ENCODE results near the gene BNIP2.
A peak's percentile ranks its signal among the peaks of the same experiment; 100 is the strongest.
"Not testable (repeated sequence)": the region's sequence is repeated elsewhere in the genome, so short reads cannot be mapped to it uniquely, and the experiment has no call there.

The BNIP2 gene

GRCh38 chr15:59688423-59688781, 718 bp downstream of the BNIP2 start:
- peak; percentile 25 for DNase-seq (ENCODE audit: low spot score)

DNA sequence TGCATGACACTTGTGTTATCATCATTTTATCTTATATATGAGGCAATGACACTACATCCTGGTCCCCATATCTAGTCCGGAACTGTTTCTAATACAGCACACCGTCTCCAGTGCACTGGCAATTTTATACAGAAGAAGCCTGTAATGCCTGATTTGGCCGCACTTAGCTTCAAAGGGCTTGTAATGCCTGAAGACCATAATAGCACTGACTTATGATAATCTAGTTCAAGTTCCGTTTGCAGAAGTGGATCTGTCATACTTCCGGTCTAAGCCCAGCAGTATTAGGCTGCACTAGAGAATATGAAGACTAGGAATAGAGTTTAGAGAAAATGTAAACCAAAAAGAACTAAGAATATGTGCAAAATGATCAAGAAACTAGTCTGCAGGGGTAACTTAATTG, 1.3 kb downstream of the BNIP2 start:
- DNase-seq (ENCODE audit: low spot score): peak; percentile 50

DNA sequence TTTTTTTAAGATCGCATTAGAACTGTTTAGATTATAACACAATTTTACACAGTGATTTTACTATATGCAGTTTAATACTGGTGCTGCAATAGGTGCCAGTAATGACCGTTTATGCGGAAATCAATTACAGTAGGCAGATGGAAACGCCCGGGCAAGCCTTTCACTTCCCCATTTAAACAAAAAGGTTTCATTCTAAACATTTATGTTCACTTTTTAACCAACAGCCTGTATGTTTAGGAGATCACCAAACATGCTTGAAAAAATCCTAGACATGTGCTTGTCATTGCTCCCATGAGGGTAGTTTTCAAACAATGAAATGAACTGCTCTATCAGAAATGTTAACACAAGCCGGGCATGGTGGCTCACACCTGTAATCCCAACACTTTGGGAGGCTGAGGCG, 2.7 kb downstream of the BNIP2 start:
- no peak for DNase-seq (ENCODE audit: low spot score)

GRCh38 chr15:59685737-59686297, 3.3 kb downstream of the BNIP2 start:
- peak; percentile 28 for DNase-seq (ENCODE audit: low spot score)

- no peak for DNase-seq (ENCODE audit: low spot score)
These were observed 8.2 kb downstream of the BNIP2 start for GRCh38 chr15:59680870-59681269.

DNA sequence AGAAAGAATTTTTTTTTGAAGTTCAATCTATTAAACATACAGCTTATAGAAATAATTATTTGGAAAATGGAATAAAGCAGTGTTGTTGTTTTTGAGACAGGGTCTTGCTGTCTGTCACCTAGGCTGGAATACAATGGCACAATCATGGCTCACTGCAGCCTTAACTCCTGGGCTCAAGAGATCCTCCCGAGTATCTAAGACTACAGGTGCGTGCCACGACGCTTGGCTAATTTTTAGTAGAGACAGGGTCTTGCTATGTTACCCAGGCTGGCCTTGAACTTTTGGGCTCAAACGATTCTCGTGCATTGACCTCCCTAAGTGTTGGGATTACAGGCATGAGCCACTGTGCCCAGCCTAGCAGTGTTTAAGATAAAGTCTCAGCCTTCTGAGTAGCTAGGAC, 8.8 kb downstream of the BNIP2 start:
- DNase-seq (ENCODE audit: low spot score): no peak

DNA sequence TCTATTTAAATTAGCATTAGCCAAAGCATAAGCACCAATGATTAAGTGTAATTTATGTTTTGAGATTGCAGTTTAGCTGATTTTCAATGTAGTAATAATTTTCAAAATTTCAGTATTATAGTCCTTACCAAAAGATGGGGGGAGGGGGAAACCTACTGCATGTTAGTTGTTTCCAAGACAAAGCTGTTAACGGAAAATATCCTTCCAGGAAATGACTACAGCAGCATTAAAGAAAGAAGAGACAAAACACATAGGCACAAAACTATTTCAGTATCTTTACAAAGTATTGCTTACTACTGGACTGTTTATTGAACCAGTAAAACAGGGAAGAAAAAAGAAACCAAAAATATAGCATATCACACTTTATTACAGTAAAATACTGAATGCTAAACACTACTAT, 10.5 kb downstream of the BNIP2 start:
- DNase-seq (ENCODE audit: low spot score): no peak

- DNase-seq (ENCODE audit: low spot score): no peak
These were observed 10.9 kb downstream of the BNIP2 start for GRCh38 chr15:59678172-59678571.

- DNase-seq (ENCODE audit: low spot score): no peak
These were observed 12.6 kb downstream of the BNIP2 start for GRCh38 chr15:59676565-59676964.

- no peak for DNase-seq (ENCODE audit: low spot score)
These were observed 14.7 kb downstream of the BNIP2 start for GRCh38 chr15:59674361-59674877.

- DNase-seq (ENCODE audit: low spot score): no peak
These were observed 20.6 kb downstream of the BNIP2 start for GRCh38 chr15:59668556-59668955.

DNA sequence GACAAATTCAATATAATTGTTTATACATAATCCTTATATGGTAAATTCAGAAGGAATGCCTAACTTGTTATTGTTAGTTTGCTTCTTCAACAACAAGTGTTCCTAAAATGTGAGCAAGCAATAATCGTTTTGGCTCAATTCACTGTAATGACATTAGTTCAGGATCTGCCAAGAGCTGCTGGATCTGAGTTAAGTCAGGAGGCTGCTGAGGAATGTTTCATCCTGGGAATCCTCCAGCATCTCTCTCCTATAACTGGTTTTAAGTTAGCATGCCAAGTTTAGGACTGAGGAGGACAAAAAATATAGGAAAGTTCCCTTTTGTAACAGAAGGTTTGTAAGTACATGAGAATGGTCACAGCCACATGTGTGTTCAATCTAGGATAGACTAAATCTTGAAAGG, 26.9 kb downstream of the BNIP2 start:
- DNase-seq (ENCODE audit: low spot score): no peak

GRCh38 chr15:59659366-59659765, 29.8 kb downstream of the BNIP2 start:
- DNase-seq (ENCODE audit: low spot score): no peak

DNA sequence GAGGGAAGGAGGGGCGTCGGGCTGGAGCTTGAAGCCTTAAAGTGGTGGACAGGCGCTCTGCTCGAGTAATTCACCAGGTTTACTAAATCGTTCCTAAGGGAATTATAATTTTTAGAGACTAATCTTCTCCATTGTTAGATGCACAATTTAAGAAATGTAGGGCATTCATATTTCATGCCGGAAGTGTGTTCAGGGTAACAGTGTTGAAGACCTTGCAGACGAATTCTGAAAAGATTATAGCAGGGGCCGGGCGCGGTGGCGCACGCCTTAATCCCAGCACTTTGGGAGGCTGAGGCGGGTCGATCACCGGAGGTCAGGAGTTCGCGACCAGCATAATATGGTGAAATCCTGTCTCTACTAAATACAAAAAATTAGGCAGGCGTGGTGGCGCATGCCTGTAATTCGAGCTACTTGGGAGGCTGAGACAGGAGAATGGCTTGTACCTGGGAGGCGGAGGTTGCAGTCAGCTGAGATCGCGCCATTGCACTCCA, 31.4 kb downstream of the BNIP2 start:
- no peak for DNase-seq (ENCODE audit: low spot score)

DNA sequence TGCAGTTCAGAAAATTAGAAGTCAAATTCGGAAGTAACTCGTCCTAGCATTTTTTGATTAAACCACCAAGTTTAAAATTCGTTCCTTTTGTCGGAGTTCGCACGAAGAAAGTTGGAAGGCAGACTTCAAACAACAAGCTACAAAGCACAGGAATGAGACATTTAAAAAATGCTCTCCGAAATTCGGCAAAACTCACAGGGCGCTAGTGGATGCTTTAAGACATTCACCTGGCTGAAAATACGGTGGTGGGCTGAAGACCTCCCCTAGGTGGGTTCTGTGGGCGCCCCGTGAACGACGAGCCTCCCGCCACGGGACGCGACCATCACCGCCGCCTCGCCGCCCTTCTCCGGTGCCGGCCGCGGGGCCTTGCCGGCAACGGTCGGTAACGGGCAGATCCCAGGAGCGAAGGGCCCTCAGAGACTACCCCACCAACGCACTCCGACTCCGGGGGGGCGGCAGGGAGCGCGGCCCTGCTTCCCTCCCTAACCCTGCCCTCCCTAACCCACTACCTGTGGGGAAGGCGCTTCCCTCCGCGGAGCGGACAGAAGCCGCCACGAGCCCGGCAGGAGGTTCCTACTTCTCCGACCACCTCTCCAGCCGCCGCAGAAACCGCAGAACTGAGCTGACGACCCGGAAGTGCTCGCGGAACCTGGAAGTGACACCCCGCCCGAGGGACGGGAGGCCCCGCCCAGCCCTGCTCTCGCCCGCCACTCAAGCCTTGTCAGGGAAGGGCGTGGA, 32.1 kb downstream of the BNIP2 start, which contains the start of gene GTF2A2:
Gene GTF2A2, minus strand, starts transcription at position 619 of the 738 bp plus-strand sequence. CDS start 5,238 bp downstream, outside the sequence.
- DNase-seq (ENCODE audit: low spot score): peak; percentile 88

GRCh38 chr15:59654046-59654445, 35.1 kb downstream of the BNIP2 start:
- no peak for DNase-seq (ENCODE audit: low spot score)

DNA sequence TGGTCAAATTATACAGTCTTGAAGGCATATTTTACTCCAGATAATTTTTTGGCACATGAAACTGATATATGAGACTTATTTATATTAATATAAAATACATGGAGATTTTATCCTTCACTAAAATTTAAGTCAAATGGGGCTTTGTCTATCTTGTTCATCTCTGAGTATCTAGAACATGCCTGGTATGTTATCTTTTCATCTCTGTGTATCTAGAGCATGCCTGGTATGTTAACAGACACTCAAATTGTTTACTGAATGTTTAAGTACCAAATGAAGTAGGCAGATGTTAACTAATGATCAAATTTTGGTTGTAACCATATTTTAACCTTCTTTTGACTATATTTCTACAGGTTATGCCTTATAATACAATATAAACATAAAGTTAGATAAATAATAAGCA, 39.5 kb downstream of the BNIP2 start:
- DNase-seq (ENCODE audit: low spot score): no peak

DNA sequence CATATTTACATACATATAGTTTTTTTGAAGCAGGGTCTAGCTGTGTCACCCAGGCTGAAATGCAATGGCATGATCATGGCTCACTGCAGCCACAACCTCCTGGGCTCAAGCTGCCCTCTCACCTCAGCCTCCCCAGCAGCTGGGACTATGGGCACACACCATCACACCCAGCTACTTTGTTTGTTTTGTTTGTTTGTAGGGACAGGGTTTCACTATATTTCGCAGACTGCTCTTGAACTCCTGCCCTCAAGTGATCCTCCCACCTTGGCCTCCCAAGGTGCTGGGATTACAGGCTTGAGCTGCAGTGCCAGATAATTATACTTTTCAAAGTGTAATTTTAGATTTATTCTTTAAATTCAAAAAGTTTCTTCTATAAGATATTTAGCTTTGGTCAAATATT, 42.0 kb downstream of the BNIP2 start:
- DNase-seq (ENCODE audit: low spot score): no peak

DNA sequence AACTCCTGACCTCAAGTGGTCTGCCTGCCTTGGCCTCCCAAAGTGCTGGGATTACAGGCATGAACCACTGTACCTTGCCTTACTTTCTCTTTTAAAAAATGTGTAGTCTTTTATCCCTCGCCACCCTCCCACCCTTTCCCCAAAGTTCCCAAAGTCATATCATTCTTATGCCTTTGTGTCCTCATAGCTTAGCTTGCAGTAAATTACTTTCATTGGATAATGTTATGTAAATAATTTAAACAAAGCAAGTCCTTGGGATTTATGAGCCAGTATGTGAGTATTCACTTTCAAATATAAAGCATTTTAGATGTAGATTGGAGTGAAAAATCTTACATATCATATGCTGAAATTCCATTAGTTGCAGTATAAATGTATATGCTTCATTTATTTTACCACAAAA, 42.8 kb downstream of the BNIP2 start:
- no peak for DNase-seq (ENCODE audit: low spot score)

DNA sequence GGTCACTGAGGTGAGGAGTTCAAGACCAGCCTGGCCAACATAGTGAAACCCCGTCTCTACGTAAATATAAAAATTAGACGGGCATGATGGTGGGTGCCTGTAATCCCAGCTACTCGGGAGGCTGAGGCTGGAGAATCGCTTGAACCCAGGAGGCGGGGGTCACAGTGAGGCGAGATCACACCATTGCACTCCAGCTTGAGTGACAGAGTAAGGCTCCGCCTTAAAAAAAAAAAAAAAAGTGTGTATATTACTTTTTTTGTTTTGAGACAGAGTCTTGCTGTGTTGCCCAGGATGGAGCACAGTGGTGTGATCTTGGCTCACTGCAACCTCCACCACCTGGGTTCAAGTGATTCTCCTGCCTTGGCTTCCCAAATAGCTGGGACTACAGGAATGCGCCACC, 43.3 kb downstream of the BNIP2 start:
- DNase-seq (ENCODE audit: low spot score): not testable (repeated sequence)

GRCh38 chr15:59644756-59645155, 44.4 kb downstream of the BNIP2 start:
- no peak for DNase-seq (ENCODE audit: low spot score)

DNA sequence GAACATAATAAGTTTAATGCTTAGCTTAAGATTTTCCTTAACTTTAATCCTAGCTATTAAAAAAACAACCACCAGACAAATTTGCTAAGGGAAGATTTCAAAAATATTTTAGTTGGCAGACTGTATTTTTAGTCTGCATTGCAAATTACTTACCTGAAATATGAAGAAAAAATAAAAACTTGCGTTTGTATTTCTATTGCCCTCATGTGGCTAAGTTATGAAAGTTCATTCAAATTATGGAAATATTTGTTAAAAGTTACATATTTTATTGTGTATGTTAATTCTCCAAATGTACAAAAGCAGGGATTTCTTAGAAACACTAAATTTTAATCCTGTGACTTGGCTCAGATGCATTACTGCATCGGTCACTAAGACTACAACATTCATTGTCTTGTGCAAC, 46.8 kb downstream of the BNIP2 start:
- DNase-seq (ENCODE audit: low spot score): no peak

DNA sequence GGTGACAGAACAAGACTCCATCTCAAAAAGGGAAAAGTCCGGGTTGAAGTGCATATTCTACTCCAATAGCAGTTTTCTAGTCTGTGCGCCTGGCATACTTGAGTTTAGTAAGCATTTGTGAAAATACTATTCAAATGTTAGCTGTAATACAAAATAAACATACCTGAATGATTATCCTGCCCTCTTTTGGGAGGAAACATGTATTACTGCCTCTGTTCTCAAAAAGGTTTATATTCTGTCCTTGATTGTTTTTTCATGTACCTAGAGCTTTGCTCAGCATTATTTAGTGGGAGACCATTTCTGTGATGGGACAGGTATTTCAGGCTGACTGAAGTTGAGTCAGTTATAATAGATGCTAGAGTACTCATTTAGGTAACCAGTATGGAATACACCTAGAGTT, 51.6 kb downstream of the BNIP2 start:
- not testable (repeated sequence) for DNase-seq (ENCODE audit: low spot score)

GRCh38 chr15:59636184-59636583, 52.9 kb downstream of the BNIP2 start:
- no peak for DNase-seq (ENCODE audit: low spot score)
